Stimulated activated CD4-positive, alpha-beta T cell treated with anti-CD3 and anti-CD28 coated beads, Interleukin-12 subunit alpha, Interleukin-12 subunit beta, amount 100 ng/mL, for 24 hours (primary cell): ENCODE results near the gene MVP.
A peak's percentile ranks its signal among the peaks of the same experiment; 100 is the strongest.
"Not testable (repeated sequence)": the region's sequence is repeated elsewhere in the genome, so short reads cannot be mapped to it uniquely, and the experiment has no call there.

ENCODE experiments used
- DNase-seq, 2 experiments: peaks; one replicate each; pipeline ENCODE4 v3.0.0-alpha.2; 2020; ENCODE audit warnings: low read depth in 2 of 2

Gene MVP

GRCh38 chr16:29820271-29820701, at the start of gene MVP:
Gene MVP (plus strand): TSS chr16:29820462. CDS start chr16:29830550, 10,088 bp downstream.
- DNase-seq: no peak

GRCh38 chr16:29772330-29772729, 47.9 kb upstream of the MVP start:
- not testable (repeated sequence) for DNase-seq

- no peak for DNase-seq
Measured at GRCh38 chr16:29774730-29775129, 45.5 kb upstream of the MVP start.

DNA sequence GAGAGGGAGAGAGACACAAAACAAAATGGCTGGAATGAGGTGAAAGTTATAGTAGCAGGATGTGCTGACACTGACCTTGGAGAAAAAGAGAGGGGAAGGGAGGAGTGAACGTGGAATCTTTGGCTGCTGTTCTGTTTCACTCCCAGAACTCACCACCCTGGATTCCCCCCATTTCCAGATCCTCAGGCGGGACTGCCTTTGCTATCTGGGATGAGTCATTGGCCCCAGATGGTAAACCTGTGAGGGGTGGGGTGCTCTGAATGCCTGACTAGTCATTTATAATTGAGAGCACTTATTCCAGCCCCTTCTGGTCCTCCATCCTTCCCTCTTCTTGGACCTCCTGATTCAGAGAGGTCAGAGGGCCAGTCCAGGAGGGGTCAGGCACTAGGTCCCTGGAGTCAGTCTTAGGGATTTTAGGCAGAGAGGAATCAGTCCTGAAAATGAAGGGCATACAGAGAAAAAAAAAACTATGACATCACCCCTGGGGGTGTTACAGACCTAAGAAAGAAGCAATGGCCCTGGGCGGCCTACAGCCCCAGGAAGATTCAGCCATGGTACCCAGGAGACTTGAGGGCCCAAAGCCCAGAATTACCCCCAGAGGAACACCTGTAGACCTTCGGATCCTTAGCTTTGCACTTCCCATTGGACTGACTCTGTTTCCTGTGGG, 44.4 kb upstream of the MVP start:
- no peak for DNase-seq

DNA sequence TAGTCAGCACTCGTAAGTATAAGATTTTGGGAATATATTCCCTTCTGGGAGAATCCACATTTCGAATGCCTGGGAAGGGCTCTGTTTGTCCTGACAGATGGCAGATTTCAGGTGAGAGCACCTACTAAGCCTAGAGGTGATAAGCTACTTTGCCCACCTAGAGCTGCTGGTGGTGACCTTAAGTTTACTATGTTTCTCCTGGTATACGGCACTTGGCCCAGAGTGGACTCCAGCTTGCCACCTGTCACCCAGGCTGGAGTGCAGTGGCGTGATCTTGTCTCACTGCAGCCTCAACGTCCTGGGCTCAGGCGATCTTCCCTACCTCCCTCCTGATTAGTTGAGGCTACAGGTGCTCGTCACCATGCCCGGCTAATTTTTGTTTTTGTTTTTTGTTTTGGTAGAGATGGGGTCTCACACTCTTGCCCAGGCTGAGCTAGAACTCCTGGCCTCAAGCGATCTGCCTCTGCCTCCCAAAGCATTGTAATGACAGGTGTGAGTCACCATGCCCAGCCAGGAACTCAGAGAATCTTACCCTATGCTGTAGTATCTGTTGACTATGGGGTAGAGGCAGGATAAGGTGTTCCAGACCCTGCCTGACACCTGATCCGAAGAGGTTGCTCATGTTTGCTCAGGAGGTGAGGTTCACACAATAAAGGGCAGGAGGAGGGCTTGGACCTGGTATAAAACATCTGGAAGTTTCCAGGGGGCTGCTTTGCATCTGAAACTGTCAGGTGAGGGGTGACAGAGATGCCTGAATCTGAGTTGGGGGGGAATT, 42.5 kb upstream of the MVP start, which contains the start of gene ZG16:
ZG16 (plus strand) TSS at position 681 of the 775 bp plus-strand sequence. CDS start 1,011 bp downstream, outside the sequence.
- no peak for DNase-seq

DNA sequence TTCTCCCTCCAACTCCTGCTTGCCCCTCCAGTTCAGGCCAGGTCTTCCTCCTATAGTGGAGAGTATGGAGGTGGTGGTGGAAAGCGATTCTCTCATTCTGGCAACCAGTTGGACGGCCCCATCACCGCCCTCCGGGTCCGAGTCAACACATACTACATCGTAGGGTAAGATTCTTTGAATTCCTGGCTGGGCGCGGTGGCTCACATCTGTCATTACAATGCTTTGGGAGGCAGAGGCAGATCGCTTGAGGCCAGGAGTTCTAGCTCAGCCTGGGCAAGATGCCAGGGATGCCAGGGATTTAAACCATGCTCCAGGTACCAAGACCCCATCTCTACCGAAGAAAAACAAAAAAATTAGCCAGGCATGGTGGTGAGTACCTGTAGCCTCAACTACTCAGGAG, 40.8 kb upstream of the MVP start:
- no peak for DNase-seq

DNA sequence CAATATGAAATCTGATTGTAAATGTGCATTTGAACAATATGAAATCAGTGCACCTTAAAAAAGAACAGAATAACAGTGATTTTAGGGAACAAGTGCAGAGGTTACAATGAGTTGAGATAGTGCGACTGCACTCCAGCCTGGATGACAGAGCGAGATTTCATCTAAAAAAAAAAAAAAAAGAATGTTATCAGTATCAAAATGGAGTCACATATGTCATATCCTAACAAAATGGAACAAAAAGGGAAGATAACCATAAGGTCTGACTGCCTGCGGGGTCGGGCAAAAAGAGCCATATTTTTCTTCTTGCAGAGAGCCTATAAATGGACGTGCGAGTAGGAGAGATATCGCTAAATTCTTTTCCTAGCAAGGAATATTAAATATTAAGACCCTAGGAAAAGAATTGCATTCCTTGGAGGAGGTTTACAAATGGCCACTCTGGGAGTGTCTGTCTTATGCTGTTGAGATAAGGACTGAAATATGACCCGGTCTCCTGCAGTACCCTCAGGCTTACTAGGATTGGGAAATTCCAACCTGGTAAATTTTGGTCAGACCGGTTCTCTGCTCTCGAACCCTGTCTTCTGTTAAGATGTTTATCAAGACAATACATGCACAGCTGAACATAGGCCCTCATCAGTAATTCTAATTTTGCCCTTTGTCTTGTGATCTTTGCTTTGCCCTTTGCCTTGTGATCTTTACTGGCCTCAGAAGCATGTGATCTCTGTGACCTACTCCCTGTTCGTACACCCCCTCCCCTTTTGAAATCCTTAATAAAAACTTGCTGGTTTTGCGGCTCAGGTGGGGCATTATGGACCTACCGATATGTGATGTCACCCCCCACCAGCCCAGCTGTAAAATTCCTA, 36.9 kb upstream of the MVP start:
- DNase-seq: not testable (repeated sequence)

DNA sequence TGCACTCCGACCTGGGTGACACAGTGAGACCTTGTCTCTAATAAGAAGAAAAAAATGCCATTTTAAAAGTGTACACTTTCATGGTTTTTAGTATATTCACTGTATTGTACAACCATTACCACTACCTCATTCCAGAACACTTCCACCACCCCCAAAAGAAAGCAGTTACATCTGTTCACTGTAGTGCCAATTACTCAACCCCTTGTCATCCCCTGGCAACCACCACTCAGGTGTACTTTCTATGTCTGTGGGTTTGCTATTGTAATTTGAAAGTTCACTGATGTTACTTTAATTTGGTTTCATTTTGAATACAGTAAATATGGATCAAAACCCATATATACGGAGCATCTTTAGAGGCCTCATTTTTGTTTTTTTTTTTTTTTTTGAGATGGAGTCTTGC, 36.1 kb upstream of the MVP start:
- no peak for DNase-seq

GRCh38 chr16:29784901-29785500, 35.3 kb upstream of the MVP start:
- peak; percentile 36 to 69 for DNase-seq

GRCh38 chr16:29787155-29787554, 33.1 kb upstream of the MVP start:
- DNase-seq: not testable (repeated sequence)

DNA sequence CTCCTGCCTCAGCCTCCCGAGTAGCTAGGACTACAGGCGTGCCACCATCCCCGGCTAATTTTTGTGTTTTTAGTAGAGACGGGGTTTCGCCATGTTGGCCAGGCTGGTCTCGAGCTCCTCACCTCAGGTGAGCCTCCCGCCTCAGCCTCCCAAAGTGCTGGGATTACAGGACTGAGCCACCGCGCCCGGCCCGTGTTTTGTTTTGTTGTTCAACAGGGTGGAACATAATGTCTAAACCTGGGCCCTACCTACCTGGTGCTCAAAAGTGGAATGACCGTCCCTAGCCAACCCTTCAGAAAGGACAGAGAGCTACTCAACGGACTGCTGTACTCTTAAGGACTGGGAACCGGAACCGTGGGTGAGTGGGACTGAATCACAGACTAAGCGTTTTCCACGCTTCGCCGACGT, 30.5 kb upstream of the MVP start:
- no peak for DNase-seq

- peak; percentile 99 to 100 for DNase-seq
Measured at GRCh38 chr16:29790183-29790948, 29.9 kb upstream of the MVP start, which contains the start of gene KIF22. Gene KIF22 (plus strand): TSS chr16:29790751. CDS start chr16:29790760, 9 bp downstream.

DNA sequence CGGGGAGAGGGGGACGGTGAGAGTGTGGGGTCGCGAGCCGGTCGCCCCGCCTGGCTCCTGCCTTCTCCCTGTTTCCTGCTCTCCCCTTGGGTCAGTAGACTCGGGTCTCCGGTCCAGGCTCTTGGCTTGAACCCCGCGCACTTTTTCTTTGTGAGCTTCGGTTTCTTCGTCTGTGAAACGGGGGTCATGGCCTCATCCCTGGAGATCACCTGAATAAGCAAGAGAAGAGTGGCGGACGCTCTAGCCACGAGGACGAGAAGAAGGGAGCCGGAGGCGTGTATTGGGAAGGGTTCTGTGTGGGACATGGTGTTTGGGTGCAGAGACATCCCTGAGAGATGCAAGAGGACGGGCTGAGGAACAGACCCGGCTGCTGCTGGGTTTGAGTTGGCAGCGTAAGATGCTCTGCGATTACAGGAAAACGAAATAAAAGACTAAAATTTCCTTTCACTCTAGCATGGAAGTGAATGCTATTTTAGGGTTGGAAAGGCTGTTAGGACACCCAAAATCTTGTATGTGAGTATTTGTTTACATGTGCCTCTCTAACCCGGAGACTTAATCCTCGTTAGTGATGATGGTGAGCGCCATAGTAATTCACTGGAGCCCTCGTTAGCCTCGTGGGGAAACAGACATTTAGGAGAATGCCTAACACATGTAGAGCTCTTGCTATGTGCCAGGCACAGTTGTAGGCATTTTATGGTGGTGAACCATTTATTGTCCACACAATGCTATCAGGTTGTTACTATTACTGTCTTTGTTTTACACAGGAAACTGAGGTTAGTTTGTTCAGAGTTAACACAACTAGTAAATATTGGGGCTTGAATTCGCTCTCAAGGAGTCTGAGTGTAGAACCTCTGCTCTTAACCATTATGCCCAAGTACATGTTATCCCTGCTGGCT, 29.1 kb upstream of the MVP start:
- no peak for DNase-seq

DNA sequence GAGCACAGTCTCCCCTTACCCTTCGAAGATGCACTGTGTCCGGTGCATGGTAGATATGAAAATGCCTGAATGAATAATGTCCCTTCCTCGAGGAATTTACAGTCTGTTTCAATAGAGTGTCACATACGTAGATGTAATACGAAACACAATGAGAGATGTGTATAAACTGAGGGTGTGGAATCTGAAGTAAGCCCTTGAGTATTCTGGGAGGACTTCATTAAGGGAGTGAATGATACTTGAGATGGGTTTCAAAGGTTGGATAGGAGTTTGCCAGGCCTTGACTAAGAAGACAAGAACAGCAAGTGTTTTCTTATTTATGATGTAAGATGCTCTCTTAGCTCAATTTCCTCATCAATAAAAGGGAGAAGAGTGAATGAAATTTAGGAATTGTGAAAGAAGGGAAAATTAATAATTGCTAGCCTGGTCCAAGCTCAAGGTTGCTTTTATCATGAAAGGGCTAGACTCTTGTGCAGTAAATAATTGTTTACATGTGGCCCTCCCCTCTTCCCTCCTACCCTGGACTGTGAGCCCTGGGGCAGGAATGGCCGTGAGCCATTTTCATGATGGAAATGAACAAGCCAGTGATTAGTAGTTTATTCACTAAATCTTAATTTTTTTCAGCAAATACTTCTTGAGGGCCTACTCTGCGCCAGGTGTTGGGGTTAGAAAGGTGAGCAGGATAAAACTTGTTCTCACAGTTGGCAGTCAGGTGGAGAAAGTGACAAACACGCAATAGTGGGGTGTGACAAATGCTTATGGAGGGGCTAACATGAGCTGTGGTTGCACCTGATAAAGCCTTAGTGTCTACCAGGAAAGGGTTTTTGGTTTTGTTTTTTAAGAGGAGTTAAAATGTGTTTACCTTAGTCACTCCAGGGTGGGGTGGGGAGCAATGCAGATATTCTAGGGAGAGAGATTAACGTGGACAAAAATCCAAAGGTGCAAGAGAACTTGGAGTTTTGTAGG, 28.1 kb upstream of the MVP start:
- no peak for DNase-seq

- not testable (repeated sequence) for DNase-seq
Measured at GRCh38 chr16:29793153-29793552, 27.1 kb upstream of the MVP start.

- no peak for DNase-seq
Measured at GRCh38 chr16:29794231-29794710, 26.0 kb upstream of the MVP start.

DNA sequence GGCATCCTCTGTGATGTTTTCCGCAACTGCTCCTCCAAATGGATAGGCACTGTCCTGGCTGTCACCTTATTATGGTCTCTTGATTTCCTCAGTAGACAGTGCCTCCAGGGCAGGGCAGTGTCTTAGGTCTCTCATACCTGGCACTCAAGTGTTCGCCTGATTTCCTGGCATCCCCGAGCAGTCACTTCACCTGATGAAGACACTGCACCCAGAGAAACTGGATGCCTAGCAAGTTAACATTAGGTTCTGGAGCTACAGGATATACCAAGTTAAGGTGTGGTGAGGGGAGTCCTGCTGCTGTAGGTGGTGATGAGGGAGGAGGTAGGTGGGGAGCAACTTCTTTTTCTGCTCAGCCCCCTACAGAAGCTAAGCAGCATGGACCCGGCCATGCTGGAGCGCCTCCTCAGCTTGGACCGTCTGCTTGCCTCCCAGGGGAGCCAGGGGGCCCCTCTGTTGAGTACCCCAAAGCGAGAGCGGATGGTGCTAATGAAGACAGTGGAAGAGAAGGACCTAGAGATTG, 17.8 kb upstream of the MVP start:
- DNase-seq: no peak

DNA sequence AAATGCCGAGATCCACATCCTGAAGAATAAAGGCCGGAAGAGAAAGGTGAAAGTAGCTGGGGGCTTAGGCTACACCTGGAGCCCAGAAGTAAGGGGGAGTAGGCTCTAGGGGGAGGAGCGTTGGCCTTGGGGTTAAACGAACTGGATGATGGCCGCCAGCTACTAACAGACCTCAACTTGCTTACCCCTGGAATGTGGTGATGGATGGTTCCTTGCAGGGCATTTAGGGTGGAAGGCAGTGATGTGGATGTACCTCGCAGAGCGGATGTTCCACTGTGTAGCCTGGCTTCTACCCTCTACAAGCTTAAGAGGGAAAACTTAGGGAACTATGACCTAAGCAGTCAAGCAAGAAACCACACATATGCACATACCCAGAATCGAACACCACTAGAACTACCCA, 16.2 kb upstream of the MVP start:
- DNase-seq: no peak
